ENCODE results near the gene ROBO3. TPM values are rescaled to one million over a fixed set of nuclear protein-coding genes. Genes with fewer than 3 reads are reported as not detected.

The ROBO3 gene
- total RNA-seq, 1 donor from 2014 or later, result 40.0 TPM

DNA sequence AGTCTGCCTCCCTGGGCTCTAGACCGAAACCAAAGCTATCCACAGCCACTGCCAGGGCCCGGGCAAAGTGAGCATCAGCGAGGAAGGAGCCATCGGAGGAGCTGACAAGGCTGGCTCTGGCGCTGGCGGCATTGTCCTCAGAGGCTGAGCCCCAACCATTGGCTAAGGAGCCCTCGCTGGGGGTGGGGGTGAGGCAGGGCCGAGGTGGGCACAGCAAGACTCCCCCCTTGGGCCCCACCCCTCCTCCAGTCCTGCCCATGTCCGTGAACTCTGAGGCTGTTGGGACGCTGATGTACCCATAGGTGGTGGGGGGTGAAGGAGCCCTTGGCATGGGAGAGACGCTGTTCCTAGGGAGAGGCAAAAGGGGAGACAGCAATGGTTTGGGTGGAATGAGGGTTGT is 21.2 kb downstream of the ROBO3 start:
- H3K4me3 Mint-ChIP-seq (ENCODE audit: unreplicated experiment), result peak overlapping the region; percentile 52
- H3K36me3 Mint-ChIP-seq (ENCODE audit: low read depth, unreplicated experiment), result peaks cover 26% of the 10 kb centered on the region
- no peak overlapping the region for H3K27ac Mint-ChIP-seq (ENCODE audit: unreplicated experiment)
- H3K4me1 Mint-ChIP-seq (ENCODE audit: unreplicated experiment), result peaks cover 43% of the 10 kb centered on the region
- no peak for DNase-seq (ENCODE audit: low spot score)
- H3K27me3 Mint-ChIP-seq (ENCODE audit: unreplicated experiment), result peaks cover 8% of the 10 kb centered on the region
- H3K9me3 Mint-ChIP-seq (ENCODE audit: unreplicated experiment), result no peaks in the 10 kb centered on the region
- TF ChIP-seq, protein P1, sequence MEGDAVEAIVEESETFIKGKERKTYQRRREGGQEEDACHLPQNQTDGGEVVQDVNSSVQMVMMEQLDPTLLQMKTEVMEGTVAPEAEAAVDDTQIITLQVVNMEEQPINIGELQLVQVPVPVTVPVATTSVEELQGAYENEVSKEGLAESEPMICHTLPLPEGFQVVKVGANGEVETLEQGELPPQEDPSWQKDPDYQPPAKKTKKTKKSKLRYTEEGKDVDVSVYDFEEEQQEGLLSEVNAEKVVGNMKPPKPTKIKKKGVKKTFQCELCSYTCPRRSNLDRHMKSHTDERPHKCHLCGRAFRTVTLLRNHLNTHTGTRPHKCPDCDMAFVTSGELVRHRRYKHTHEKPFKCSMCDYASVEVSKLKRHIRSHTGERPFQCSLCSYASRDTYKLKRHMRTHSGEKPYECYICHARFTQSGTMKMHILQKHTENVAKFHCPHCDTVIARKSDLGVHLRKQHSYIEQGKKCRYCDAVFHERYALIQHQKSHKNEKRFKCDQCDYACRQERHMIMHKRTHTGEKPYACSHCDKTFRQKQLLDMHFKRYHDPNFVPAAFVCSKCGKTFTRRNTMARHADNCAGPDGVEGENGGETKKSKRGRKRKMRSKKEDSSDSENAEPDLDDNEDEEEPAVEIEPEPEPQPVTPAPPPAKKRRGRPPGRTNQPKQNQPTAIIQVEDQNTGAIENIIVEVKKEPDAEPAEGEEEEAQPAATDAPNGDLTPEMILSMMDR (IDR thresholded peaks at IDR 0.05; ENCODE audit: unreplicated experiment), result no peak

DNA sequence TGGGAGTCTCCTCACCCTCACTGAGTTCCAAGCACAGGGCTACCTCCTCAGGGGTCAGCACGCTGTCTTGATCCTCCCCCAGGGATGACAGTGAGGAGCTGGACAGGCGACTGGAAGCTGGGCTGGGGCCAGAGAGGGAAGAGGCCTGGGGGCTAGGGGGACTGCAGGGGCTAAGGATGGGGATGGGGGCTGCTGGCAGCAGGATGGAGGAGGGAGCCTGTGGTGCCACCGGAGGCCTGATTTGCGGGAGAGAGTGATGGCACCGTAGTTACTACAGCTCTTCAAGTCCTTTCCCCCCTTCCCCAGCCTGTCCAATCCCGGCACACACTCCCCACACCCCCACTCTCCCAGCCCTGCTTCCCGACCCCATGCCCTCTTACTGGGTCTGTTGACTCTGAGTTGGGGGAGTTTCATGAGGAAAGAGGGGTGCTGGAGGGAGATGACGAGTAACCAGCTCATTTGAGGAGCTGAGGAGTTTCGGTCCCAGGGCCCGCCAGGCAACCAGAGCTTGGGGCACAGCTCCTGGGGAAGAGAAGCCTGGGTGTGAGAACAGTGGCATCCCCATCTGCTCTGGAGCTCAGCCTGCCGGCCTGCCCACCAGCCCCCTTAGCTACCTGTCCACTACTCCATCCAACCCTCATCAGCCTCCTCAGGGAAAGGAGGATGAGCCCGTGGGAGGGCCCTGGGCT is 21.9 kb downstream of the ROBO3 start:
- peaks cover 38% of the 10 kb centered on the region for H3K4me1 Mint-ChIP-seq (ENCODE audit: unreplicated experiment)
- no peak for DNase-seq (ENCODE audit: low spot score)
- H3K27ac Mint-ChIP-seq (ENCODE audit: unreplicated experiment), result no peak overlapping the region

DNA sequence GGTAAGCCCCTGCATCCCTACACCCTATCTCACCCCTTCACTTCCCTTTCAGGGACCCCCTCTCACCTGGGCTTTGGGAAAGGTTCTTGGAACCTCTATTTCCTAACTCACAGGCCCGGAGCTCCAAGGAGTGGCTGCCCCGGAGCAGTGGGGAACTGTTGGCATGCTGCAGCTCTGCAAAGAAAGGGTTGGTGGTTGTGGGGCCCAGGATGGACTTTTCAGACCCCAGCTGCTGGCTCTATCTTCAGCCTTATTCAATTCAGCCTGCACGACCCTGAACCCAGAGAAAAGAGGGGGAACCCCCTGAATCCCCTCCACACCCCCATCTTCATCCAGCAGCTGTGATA is 22.4 kb downstream of the ROBO3 start:
- Mint-ChIP-seq H3K4me1 (ENCODE audit: unreplicated experiment) (peaks cover 38% of the 10 kb centered on the region), H3K4me3 (ENCODE audit: unreplicated experiment) (no peak overlapping the region), H3K27ac (ENCODE audit: unreplicated experiment) (no peak overlapping the region), H3K36me3 (ENCODE audit: low read depth, unreplicated experiment) (peaks cover 32% of the 10 kb centered on the region), H3K27me3 (ENCODE audit: unreplicated experiment) (peaks cover 9% of the 10 kb centered on the region), H3K9me3 (ENCODE audit: unreplicated experiment) (no peaks in the 10 kb centered on the region)
- no peak for DNase-seq (ENCODE audit: low spot score)
- TF ChIP-seq, protein P1 (IDR thresholded peaks at IDR 0.05; ENCODE audit: unreplicated experiment), result no peak

More for the DNA sequence above, 21.9 kb downstream of the ROBO3 start:
- H3K9me3 Mint-ChIP-seq (ENCODE audit: unreplicated experiment), result no peaks in the 10 kb centered on the region
- no peak overlapping the region for H3K4me3 Mint-ChIP-seq (ENCODE audit: unreplicated experiment)
- H3K27me3 Mint-ChIP-seq (ENCODE audit: unreplicated experiment), result peaks cover 9% of the 10 kb centered on the region
- H3K36me3 Mint-ChIP-seq (ENCODE audit: low read depth, unreplicated experiment), result peaks cover 27% of the 10 kb centered on the region
- TF ChIP-seq, protein P1 (IDR thresholded peaks at IDR 0.05; ENCODE audit: unreplicated experiment), result no peak

DNA sequence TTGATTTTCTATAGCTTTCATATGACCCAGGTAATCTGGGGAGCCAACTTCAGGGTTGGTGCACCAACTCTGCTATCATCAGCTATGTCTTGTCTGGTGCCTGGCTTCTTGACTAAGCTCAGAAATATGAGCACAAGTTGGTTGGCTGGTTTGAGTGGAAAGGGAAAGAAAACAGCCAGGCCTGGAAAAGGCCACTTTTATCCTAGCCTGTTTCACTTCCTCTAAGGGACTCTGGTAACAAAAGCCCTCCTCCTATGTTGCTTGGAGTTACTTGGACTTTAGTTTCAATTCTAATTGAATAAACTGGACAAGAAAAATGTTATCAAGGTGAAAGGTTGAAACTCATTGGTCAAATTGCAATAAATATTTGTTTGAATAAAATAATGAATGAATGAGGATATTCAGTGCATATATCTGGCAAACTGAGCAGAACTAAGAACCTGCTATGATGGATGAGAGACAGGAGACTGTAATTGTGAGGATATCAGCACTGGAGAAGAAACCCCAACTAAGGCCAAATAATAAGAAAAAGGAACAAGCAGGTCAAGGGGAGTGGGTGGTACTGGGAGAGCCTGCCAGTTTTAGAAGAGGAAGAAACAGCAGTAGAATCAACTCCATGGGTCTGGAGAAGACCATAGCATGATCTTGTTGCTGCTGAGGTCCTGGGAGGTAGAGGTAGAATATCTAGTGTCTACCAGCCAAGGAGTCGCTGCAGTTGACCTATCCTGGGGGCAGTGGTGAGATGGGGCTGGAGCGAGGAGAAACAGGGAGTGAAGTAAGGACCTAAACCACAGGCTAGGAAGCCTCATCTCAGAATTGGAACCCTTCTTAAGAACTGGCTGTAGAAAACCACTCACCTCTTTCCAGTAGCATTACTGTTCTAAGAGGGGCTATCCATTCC is 24.2 kb downstream of the ROBO3 start:
- Mint-ChIP-seq H3K4me1 (ENCODE audit: unreplicated experiment) (peaks cover 27% of the 10 kb centered on the region), H3K4me3 (ENCODE audit: unreplicated experiment) (no peak overlapping the region), H3K9me3 (ENCODE audit: unreplicated experiment) (no peaks in the 10 kb centered on the region), H3K27me3 (ENCODE audit: unreplicated experiment) (peaks cover 1% of the 10 kb centered on the region), H3K27ac (ENCODE audit: unreplicated experiment) (no peak overlapping the region), H3K36me3 (ENCODE audit: low read depth, unreplicated experiment) (peaks cover 37% of the 10 kb centered on the region)
- no peak for DNase-seq (ENCODE audit: low spot score)
- TF ChIP-seq, protein P1 (IDR thresholded peaks at IDR 0.05; ENCODE audit: unreplicated experiment), result no peak

DNA sequence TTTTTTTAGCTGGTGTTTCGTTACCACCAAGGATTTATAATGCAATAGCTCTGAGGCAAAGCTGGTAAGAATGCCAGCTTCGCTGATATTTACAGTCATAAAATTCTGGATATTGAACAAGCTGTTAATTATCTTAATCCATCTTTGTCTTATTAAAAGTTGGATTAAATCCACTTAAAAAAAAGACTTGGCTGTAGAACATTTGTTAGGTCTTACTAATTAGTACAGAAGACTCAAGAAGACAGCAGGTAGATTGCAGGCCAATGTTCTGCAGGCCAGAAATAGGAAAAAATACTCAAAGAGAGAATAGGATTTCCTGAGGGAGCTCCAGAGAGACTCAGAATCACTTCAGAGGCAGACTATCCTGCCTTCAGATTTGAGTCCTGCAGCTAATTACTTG is 24.9 kb downstream of the ROBO3 start:
- Mint-ChIP-seq H3K4me1 (ENCODE audit: unreplicated experiment) (peaks cover 28% of the 10 kb centered on the region), H3K27me3 (ENCODE audit: unreplicated experiment) (peaks cover 1% of the 10 kb centered on the region), H3K9me3 (ENCODE audit: unreplicated experiment) (no peaks in the 10 kb centered on the region), H3K27ac (ENCODE audit: unreplicated experiment) (no peak overlapping the region), H3K4me3 (ENCODE audit: unreplicated experiment) (no peak overlapping the region), H3K36me3 (ENCODE audit: low read depth, unreplicated experiment) (peaks cover 43% of the 10 kb centered on the region)
- TF ChIP-seq, protein P1 (IDR thresholded peaks at IDR 0.05; ENCODE audit: unreplicated experiment), result no peak
- DNase-seq (ENCODE audit: low spot score), result no peak
